ENCODE measurements around the gene UQCRC1. TPM values are rescaled to one million over a fixed set of nuclear protein-coding genes. Genes with fewer than 3 reads are reported as not detected.

Gene UQCRC1
- total RNA-seq, 1 experiment from 2014 or later: 323 TPM

GRCh38 chr3:48652923-48653715 lies 43.7 kb upstream of the UQCRC1 start:
- DNase-seq (ENCODE audit: low spot score) (no peak), ATAC-seq (no peak)
- peaks cover 13% of the 10 kb centered on the region for H3K4me1 Mint-ChIP-seq
- H3K27me3 Mint-ChIP-seq (ENCODE audit: low read depth): peaks cover 4% of the 10 kb centered on the region; the same call in 1 of the 2 replicates
- ChIA-PET POLR2A (no interaction called here), CTCF (interaction anchor here (1.0 kb wide), 1 partner anchor 217 kb away, joined by 3 read pairs; no protein-coding TSS in a partner anchor)
- H3K36me3 Mint-ChIP-seq: peaks cover 21% of the 10 kb centered on the region
- no peak overlapping the region for H3K27ac Mint-ChIP-seq
- no peak overlapping the region for H3K4me3 Mint-ChIP-seq
- H3K9me3 Mint-ChIP-seq: no peaks in the 10 kb centered on the region
- TF ChIP-seq NR3C1 (CRISPR knock-in tag; conservative IDR thresholded peaks at IDR 0.05; ENCODE audit: low read depth) (no peak), FOXP4 (CRISPR knock-in tag; IDR thresholded peaks at IDR 0.05) (no peak), ZNF671 (CRISPR knock-in tag; IDR thresholded peaks at IDR 0.05) (no peak), SMAD4 (CRISPR knock-in tag; IDR thresholded peaks at IDR 0.05) (no peak), RORB (CRISPR knock-in tag; IDR thresholded peaks at IDR 0.05) (no peak), ARID4B (CRISPR knock-in tag; IDR thresholded peaks at IDR 0.05; ENCODE audit: borderline replicate concordance) (no peak), NFATC4 (CRISPR knock-in tag; IDR thresholded peaks at IDR 0.05) (no peak), STAT6 (CRISPR knock-in tag; conservative IDR thresholded peaks at IDR 0.05; ENCODE audit: low read depth) (no peak), TP53 (CRISPR knock-in tag; IDR thresholded peaks at IDR 0.05) (no peak), CDX4 (CRISPR knock-in tag; IDR thresholded peaks at IDR 0.05; ENCODE audit: borderline replicate concordance) (no peak)

- no peak overlapping the region for H3K4me3 Mint-ChIP-seq
- ATAC-seq: no peak
- no peak for DNase-seq (ENCODE audit: low spot score)
- CTCF ChIA-PET: interaction anchor here (0.7 to 1.4 kb wide), 3 partner anchors 12 to 216 kb away, joined by 3 read pairs; no protein-coding TSS in a partner anchor
- no peaks in the 10 kb centered on the region for H3K9me3 Mint-ChIP-seq
- H3K27ac Mint-ChIP-seq: no peak overlapping the region
- H3K4me1 Mint-ChIP-seq: peaks cover 8% of the 10 kb centered on the region
- POLR2A ChIA-PET: no interaction called here
- peaks cover 22% of the 10 kb centered on the region for H3K36me3 Mint-ChIP-seq
- peaks cover 4% of the 10 kb centered on the region; the same call in 1 of the 2 replicates for H3K27me3 Mint-ChIP-seq (ENCODE audit: low read depth)
- TF ChIP-seq CDX4 (CRISPR knock-in tag; IDR thresholded peaks at IDR 0.05; ENCODE audit: borderline replicate concordance) (no peak), FOXJ3 (CRISPR knock-in tag; IDR thresholded peaks at IDR 0.05; ENCODE audit: borderline replicate concordance) (no peak), USF1 (CRISPR knock-in tag; IDR thresholded peaks at IDR 0.05) (no peak), SMAD3 (CRISPR knock-in tag; IDR thresholded peaks at IDR 0.05; ENCODE audit: borderline replicate concordance) (no peak), ATF3 (CRISPR knock-in tag; conservative IDR thresholded peaks at IDR 0.05) (no peak), NR2C2 (CRISPR knock-in tag; IDR thresholded peaks at IDR 0.05) (no peak), ZSCAN18 (CRISPR knock-in tag; IDR thresholded peaks at IDR 0.05) (no peak), ZNF396 (CRISPR knock-in tag; IDR thresholded peaks at IDR 0.05; ENCODE audit: borderline replicate concordance) (no peak), ZNF263 (CRISPR knock-in tag; IDR thresholded peaks at IDR 0.05; ENCODE audit: low read depth) (no peak), ZNF138 (CRISPR knock-in tag; conservative IDR thresholded peaks at IDR 0.05) (no peak)
Observed at GRCh38 chr3:48651771-48652170, 42.3 kb upstream of the UQCRC1 start.

Measured in WTC11 (cell line).